Spleen (tissue), 11 donors: ENCODE measurements around the gene SPATS2. TPM values are rescaled to one million over a fixed set of nuclear protein-coding genes. Genes with fewer than 3 reads are reported as not detected.
A peak's percentile ranks its signal among the peaks of the same experiment; 100 is the strongest.

Experiments
- DNase-seq: peaks from one replicate; pipeline ENCODE4 v3.0.0-alpha.2; 2020
- H3K27ac ChIP-seq, 8 donors: fragments of 200-600 bp; sonication (generic) in 7 of 8; 1 replicate in 4 of 8; 2 replicates in 4 of 8; pipeline versions ENCODE4 v1.5.0 to v1.8.0; 2016 to 2021; ENCODE audit warnings: inconsistent platforms in 4 of 8, mild to moderate bottlenecking in 4 of 8, moderate library complexity in 1 of 8
- H3K27me3 ChIP-seq, 7 donors: fragments of 200-600 bp; sonication (generic) in 6 of 7; replicated peaks in 1 of 7; 1 replicate in 4 of 7; 2 replicates in 3 of 7; pipeline versions ENCODE4 v1.5.0 to v1.8.0; 2016 to 2021; ENCODE audit warnings: inconsistent platforms in 3 of 7, mild to moderate bottlenecking in 1 of 7
- H3K36me3 ChIP-seq, 6 donors: fragments of 200-600 bp; sonication (generic) in 5 of 6; 1 replicate in 4 of 6; 2 replicates in 2 of 6; pipeline versions ENCODE4 v1.5.0 to v1.8.0; 2016 to 2021; ENCODE audit warnings: inconsistent platforms in 2 of 6
- H3K4me1 ChIP-seq, 6 donors: fragments of 200-600 bp; sonication (generic) in 5 of 6; 1 replicate in 3 of 6; 2 replicates in 3 of 6; pipeline versions ENCODE4 v1.5.0 to v1.8.0; 2016 to 2021; ENCODE audit warnings: inconsistent platforms in 3 of 6
- H3K4me3 ChIP-seq, 8 donors: fragments of 200-600 bp; sonication (generic) in 7 of 8; 1 replicate in 4 of 8; 2 replicates in 4 of 8; pipeline versions ENCODE4 v1.5.0 to v1.8.0; 2016 to 2021; ENCODE audit warnings: inconsistent platforms in 4 of 8, mild to moderate bottlenecking in 4 of 8, moderate library complexity in 2 of 8
- H3K9me3 ChIP-seq, 8 donors: fragments of 200-600 bp; sonication (generic) in 7 of 8; 1 replicate in 4 of 8; 2 replicates in 4 of 8; pipeline versions ENCODE4 v1.5.0 to v1.8.0; 2016 to 2021; ENCODE audit warnings: inconsistent platforms in 4 of 8
- CTCF ChIP-seq, 11 experiments: fragments of 200-600 bp in 7 of 11; fragments of 450-650 bp in 4 of 11; sonication (generic) in 4 of 11; IDR thresholded peaks in 8 of 11; conservative IDR thresholded peaks in 3 of 11; 1 replicate in 7 of 11; 2 replicates in 4 of 11; pipeline versions ENCODE4 v1.4.0 to v1.8.0; 2016 to 2021; ENCODE audit warnings: antibody characterized with exemption in 11 of 11, inconsistent platforms in 4 of 11, mild to moderate bottlenecking in 1 of 11
- POLR2A ChIP-seq, 3 donors: fragments of 450-650 bp; IDR thresholded peaks; one replicate each; pipeline ENCODE4 v1.5.1; 2017; ENCODE audit warnings: antibody characterized with exemption in 3 of 3, mild to moderate bottlenecking in 1 of 3
- POLR2AphosphoS5 ChIP-seq, 3 donors: sonication (generic); formaldehyde crosslinking; IDR thresholded peaks; one replicate each; pipeline ENCODE4 v1.5.1; 2017; ENCODE audit warnings: antibody characterized with exemption in 3 of 3
- WGBS, 5 donors: extraction: QIAGEN DNeasy Blood & Tissue Kit in 3 of 5; methylation state at CpG; one replicate each; pipeline versions ENCODE4 v1.1.5 to v1.1.7; 2013 to 2018; 5-methylcytosine and 5-hydroxymethylcytosine counted together
- intact Hi-C: fragments of 100-400 bp; cut with DNase I; formaldehyde crosslinking; loops from one replicate; pipeline ENCODE4 v1.15.0; 2023; ENCODE audit warnings: low total_unique reads
- polyA plus RNA-seq, 3 donors: library from polyadenylated mRNA; stranded (reverse); fragments of 200-250 nt; gene quantifications; one replicate each; pipeline ENCODE4 v1.2.1, GENCODE V29; 2013
- total RNA-seq, 7 donors: library from RNA; depleted of rRNA in 3 of 7; stranded (reverse); fragments of >200 nt in 3 of 7; fragmentation: NEBNext Ultra II Directional in 4 of 7; extraction: Animal tissue kit (Norgen Biotek cat#: 25700) in 4 of 7; gene quantifications; one replicate each; pipeline versions ENCODE4 v1.1.0 to v1.2.1, GENCODE V29; 2016 to 2021
- donor health status: healthy with polysubstance abuse.
- donor health status: DM: no; HTN: no; CAD: no; lungs with moderate emphysema.
- donor health status: DM: no; HTN: no; CAD: no.
- donor health status: Bipolar disorder and iron deficiency.
- donor health status: healthy.
- donor health status: DM: no; HTN: no; CAD: no.
- donor health status: DM: yes; HTN: yes; CAD: no.

The SPATS2 gene
- total and polyA plus RNA-seq, 10 donors = 7.1 to 27.0 (median 19.0) TPM

GRCh38 chr12:49541140-49541861 lies 174.0 kb downstream of the SPATS2 start:
- 88 to 92% (median 89%) methylated on average over 18 of the region's 18 CpGs for WGBS, 5 donors
- Histone ChIP-seq H3K36me3 (no peaks in the 10 kb centered on the region), H3K4me3 (no peak overlapping the region), H3K27me3 (peaks cover 0 to 78% (median 30%) of the 10 kb centered on the region in 7 donors), H3K27ac (no peak overlapping the region), H3K4me1 (peaks cover 4 to 43% (median 28%) of the 10 kb centered on the region in 6 donors), H3K9me3 (no peaks in the 10 kb centered on the region)
- TF ChIP-seq POLR2AphosphoS5 (IDR thresholded peaks at IDR 0.05) (no peak), POLR2A (IDR thresholded peaks at IDR 0.05) (no peak), CTCF (IDR thresholded peaks at IDR 0.05 in 8 of 11, conservative IDR thresholded peaks at IDR 0.05 in 3 of 11) (no peak)
- DNase-seq = peak; percentile 68
- intact Hi-C loops = no loop called here

- H3K9me3 ChIP-seq = no peaks in the 10 kb centered on the region
- peaks cover 4 to 36% (median 27%) of the 10 kb centered on the region in 6 donors for H3K4me1 ChIP-seq
- peak; percentile 49 for DNase-seq
- peaks cover 0 to 78% (median 29%) of the 10 kb centered on the region in 7 donors for H3K27me3 ChIP-seq
- 67 to 90% (median 82%) methylated on average over 7 of the region's 7 CpGs for WGBS, 5 donors
- H3K4me3 ChIP-seq = no peak overlapping the region
- no peaks in the 10 kb centered on the region for H3K36me3 ChIP-seq
- no peak overlapping the region for H3K27ac ChIP-seq
- intact Hi-C loops = no loop called here
- TF ChIP-seq POLR2A (IDR thresholded peaks at IDR 0.05) (no peak), POLR2AphosphoS5 (IDR thresholded peaks at IDR 0.05) (no peak), CTCF (IDR thresholded peaks at IDR 0.05 in 8 of 11, conservative IDR thresholded peaks at IDR 0.05 in 3 of 11) (no peak)
Measured at GRCh38 chr12:49541911-49542505, 174.7 kb downstream of the SPATS2 start.

GRCh38 chr12:49542592-49543160 lies 175.4 kb downstream of the SPATS2 start:
- Histone ChIP-seq H3K4me3 (no peak overlapping the region), H3K4me1 (peaks cover 2 to 30% (median 22%) of the 10 kb centered on the region in 6 donors), H3K36me3 (no peaks in the 10 kb centered on the region), H3K9me3 (no peaks in the 10 kb centered on the region), H3K27ac (no peak overlapping the region), H3K27me3 (peaks cover 0 to 78% (median 27%) of the 10 kb centered on the region in 7 donors)
- intact Hi-C loops = no loop called here
- WGBS, 5 donors = 93 to 97% (median 96%) methylated on average over 10 to 15 of the region's 15 CpGs
- no peak for TF ChIP-seq POLR2AphosphoS5 (IDR thresholded peaks at IDR 0.05)
- TF ChIP-seq CTCF (IDR thresholded peaks at IDR 0.05 in 8 of 11, conservative IDR thresholded peaks at IDR 0.05 in 3 of 11) = no peak
- no peak for TF ChIP-seq POLR2A (IDR thresholded peaks at IDR 0.05)
- peak; percentile 65 for DNase-seq
